ENCODE results near the gene NOXO1.
"Not testable (repeated sequence)": the region's sequence is repeated elsewhere in the genome, so short reads cannot be mapped to it uniquely, and the experiment has no call there.

Gene NOXO1

DNA sequence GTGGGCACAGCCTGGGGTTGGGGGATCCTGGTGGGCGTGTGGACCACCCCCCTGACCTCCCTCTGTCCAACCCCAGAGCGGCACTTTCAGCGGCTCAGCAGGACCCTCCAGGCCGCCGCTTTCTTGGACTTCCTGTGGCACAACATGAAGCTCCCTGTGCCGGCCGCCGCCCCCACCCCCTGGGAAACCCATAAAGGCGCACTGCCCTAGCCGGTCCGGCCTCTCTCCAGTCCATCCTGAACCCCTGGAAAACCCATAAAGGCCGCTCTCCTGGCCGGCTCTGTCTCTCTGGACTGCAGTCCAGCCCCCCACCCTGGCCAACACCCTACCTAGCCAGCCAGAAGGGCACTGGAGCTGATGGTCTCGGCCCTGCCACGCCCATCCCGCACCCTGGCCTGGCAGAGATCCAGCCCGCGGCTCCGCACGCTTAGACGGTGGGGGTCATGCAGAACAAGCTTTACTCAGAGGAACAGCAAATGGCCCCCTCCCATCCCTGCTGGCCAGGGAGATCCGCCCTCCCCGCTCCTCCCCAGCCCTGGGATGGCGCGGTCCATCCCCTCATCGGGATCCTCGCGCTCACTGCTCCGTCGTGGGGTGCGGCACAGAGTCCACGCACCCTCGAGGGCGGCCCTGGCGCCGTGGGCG, 2.7 kb downstream of the NOXO1 start:
- no peak for DNase-seq

- DNase-seq: no peak
Observed at GRCh38 chr16:1977875-1978268, 3.4 kb downstream of the NOXO1 start.

DNA sequence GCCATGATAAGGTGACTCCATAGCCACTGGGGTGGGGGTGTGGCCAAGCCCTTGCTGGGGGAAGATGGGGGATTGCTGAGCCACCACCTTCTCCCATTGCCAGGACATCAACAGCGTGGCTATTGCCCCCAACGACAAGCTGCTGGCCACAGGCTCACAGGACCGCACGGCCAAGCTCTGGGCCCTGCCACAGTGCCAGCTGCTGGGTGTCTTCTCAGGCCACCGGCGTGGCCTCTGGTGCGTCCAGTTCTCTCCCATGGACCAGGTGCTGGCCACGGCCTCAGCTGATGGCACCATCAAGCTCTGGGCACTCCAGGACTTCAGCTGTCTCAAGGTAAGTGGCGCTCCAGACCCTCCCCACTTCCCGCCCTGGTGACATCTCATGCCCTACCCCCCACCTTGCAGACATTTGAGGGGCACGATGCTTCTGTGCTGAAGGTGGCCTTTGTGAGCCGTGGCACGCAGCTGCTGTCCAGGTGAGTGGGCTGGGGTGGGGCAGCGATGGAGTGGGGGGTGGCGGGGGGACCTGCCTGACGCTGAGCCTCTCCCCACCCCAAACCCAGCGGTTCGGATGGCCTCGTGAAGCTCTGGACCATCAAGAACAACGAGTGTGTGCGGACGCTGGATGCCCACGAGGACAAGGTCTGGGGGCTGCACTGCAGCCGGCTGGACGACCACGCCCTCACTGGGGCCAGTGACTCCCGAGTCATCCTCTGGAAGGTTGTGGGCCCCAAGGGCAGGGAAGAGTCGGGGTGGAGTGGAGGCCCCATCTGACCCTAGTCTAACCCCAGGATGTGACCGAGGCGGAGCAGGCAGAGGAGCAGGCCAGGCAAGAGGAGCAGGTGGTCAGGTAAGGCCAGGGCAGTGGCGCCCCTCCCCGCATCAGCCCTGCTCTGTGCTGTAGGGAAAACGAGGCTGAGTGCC, 4.1 kb downstream of the NOXO1 start:
- no peak for DNase-seq

GRCh38 chr16:1976216-1976520, 5.1 kb downstream of the NOXO1 start:
- no peak for DNase-seq

DNA sequence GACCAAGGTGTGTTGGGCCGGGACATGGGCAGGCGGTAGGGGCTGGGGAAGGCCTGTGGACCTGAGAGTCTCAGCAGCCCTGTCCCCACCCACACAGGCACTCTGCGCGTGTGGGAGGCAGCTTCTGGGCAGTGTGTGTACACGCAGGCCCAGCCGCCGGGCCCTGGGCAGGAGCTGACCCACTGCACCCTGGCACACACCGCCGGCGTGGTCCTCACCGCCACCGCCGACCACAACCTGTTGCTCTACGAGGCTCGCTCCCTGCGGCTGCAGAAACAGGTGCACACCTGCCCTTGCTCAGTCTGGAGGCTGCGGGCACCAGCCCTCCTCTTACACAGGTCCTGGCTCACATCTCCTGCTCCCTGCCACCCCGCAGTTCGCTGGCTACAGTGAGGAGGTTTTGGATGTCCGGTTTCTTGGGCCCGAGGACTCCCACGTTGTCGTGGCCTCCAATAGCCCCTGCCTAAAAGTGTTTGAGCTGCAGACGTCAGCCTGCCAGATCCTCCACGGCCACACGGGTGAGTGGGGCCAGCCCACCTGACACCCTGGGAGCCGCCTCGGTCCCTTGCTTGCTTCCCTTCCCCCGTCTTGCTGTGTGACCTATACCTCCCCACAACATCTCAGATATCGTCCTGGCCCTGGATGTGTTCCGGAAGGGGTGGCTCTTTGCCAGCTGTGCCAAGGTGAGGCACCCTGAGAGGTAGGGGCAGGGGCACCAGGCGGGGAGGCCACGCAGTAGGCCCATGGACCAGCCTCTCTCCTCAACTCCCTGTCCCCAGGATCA, 5.6 kb downstream of the NOXO1 start:
- DNase-seq: no peak

- DNase-seq: no peak
Observed at GRCh38 chr16:1974157-1975070, 6.9 kb downstream of the NOXO1 start.

DNA sequence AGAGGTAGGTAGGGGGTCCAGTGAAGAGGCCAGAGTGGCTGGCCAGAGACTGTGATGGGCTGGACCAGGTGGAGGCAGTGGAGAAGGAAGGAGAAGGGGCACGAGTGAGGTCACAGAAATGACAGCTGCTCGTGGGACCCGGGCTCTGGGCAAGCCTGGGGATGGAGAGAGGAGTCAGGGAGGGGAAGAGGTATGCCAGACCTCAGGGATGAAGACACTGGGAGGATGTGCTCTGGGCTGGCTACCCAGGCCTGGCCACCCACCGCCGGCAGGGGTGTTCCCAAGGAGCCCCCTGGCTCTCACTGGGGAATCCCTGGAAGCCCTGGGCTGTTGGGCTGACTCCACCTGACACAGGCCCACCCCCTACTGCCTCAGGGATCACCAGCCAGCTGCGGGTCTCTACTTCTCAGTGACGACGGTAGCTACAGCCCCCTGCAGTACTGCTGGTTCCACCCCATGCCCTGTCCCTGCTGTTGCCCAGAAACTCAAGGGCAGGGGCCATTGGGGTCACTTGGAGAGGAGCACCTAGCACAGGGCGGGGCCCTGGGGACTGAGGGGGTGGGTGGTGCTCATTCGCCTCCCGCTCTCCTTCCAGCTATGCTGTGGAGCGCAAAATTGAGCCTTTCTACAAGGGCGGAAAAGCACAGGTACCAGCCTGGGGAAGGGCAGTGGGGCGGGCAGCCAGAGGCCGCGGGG, 7.7 kb downstream of the NOXO1 start:
- DNase-seq: no peak

- no peak for DNase-seq
Observed at GRCh38 chr16:1972490-1972877, 8.8 kb downstream of the NOXO1 start.

GRCh38 chr16:1971796-1972489, 9.3 kb downstream of the NOXO1 start, which contains the start of gene TBL3:
Gene TBL3 (plus strand): TSS chr16:1972053. CDS start chr16:1972165, 112 bp downstream.
- peak; percentile 92 for DNase-seq

DNA sequence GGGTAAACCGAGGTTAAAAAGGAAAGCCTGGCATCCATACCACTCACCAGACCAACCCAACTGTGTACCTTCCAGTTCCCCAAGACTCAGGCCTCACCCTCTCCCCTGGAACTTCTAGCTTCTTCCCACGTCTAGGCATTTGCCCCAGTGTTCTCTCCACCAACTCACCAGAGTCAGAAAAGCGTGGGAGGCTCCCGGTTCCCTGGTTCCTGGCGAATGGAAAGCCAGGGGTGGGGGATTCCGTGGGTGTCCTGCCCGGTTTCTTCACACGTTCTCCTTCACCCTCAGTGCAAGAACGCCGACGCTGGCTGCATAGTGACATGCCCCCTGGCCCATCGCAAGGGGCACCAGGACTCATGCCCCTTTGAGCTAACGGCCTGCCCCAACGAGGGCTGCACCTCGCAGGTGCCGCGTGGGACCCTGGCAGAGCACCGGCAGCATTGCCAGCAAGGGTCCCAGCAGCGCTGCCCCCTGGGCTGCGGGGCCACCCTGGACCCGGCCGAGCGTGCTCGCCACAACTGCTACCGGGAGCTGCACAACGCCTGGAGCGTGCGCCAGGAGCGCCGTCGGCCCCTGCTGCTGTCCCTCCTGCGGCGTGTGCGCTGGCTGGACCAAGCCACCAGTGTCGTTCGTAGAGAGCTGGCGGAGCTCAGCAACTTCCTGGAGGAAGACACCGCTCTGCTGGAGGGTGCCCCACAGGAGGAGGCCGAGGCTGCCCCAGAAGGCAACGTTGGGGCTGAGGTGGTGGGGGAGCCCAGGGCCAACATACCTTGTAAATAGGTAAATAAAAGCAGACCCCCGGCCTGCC, 12.9 kb downstream of the NOXO1 start:
- DNase-seq: no peak

DNA sequence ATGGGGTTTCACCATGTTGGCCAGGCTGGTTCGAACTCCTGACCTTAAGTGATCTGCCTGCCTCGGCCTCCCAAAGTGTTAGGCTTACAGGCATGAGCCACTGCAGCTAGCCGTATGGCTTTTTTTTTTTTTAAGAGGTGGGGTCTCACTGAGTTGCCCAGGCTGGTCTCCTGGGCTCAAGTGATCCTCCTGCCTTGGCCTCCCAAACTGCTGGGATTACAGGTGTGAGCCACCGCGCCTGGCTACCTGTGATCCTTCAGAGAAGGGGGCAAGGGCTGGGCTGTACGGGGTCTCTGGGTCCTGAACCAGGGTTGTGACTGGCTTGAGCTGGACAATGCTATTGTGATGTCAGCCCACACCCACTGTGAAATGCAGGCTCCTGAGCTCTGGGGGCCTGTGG, 14.8 kb downstream of the NOXO1 start, which contains the start of gene RNF151:
RNF151 (plus strand) TSS at position 397 of the 400 bp plus-strand sequence. CDS start 26 bp downstream, outside the sequence.
- no peak for DNase-seq

DNA sequence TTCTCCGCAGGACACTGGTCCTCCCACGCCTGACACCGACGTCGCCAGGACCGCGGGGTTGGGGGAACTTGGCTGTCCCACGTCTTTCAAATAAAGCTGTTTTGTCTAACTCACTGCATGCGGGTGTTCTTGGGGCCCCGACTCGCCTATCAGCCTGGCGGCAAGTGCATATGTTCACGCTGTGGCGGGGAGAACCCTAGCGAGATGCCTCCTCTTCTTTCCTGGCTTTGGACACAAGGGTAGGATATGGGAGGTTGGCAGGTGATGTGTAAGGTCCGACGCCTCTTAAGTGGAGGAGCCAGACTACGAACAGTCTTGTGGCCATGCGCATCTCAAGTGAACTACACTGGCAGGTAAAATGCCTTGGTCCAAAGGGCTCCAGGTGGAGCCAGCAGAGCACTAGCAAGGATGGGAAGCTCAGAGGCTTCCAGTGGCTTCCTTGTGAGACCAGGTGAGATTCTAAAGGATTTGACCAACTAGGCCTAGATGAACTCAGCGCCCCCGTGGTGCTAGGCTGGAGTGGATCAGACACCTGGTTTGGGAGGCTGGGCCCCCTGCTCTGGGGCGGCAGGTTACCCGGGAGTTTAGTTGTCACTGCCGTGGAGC, 15.8 kb downstream of the NOXO1 start:
- DNase-seq: no peak

GRCh38 chr16:1964506-1965395, 16.5 kb downstream of the NOXO1 start, which contains the start of gene RPS2:
Gene RPS2 (minus strand): TSS chr16:1964826. CDS start chr16:1964625, 201 bp downstream.
- DNase-seq: peak; percentile 99

DNA sequence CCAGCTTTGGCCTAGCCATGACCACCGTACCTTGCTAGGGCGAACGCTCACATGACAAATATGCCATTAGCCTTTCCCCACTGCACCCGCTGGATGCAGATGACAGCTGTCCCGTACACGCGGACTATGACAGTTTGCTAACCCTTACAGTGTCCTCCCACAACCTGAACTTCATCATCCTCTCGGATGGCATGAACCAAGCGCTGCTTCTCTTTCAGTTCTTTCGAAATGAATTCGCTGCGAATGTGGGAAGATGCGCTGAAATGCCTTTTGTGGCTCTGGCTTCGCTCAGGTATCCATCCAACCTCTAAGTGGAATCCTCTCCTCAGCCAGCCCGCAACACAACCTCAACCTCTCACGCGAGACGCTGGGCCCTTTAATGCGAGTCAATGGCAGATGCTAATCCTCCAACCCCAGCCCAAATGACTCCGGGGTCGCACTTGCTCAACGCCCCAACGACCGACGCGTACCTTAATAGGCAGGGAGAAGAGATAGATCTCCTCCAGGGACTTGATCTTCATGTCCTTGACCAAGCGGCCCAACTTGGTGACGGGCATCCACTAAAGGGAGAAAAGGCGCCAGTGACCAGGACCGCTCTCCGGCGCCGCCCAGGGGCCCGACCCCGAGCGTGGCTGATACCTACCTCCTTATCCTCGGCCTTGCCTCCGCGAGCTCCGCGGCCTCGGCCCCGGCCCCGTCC, 17.3 kb downstream of the NOXO1 start:
- DNase-seq: no peak

DNA sequence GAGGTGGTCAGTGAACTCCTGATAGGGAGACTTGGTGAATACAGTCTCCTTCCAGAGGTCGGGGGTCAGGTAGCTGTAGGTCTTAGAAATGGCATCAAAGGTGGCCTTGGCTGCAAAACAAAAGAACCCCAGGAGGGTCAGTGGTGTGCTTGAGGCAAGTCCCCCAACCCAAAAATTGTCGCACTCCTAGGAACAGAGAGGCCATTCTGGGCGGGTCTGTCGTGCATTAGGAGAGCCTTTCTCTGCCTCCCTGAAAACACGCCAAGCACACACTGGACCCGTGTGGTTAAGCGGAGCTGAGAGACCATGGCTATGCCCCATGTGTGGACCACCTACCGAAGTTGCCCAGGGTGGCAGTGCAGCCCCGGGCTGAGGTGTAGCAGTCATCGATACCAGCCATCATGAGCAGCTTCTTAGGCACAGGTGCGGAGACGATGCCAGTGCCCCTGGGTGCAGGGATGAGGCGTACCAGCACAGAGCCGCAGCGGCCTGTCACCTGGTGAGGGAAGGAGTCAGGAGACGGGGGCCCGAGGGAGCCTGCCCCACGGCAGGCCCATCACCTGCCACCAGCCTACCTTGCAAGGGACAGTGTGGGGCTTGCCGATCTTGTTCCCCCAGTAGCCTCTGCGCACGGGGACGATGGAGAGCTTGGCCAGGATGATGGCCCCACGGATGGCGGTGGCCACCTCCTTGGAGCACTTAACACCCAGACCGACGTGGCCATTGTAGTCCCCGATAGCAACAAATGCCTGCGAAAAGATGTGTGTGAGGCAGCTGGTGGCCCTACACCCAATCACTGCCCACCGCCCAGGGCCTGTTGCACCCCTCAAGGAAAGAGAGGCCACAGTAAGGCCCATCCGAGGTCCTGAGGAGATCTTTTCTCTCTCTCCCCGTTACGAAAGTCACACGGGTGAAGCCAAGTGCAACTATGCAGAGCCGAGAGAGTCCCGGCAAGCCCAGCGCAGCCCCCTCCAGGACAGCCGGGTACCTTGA, 18.8 kb downstream of the NOXO1 start:
- DNase-seq: not testable (repeated sequence)

GRCh38 chr16:1961651-1962067, 19.6 kb downstream of the NOXO1 start:
- no peak for DNase-seq

All from effector CD8-positive, alpha-beta T cell (primary cell).